HCT116 (cell line): ENCODE data around the gene TRRAP. TPM values are rescaled to one million over a fixed set of nuclear protein-coding genes. Genes with fewer than 3 reads are reported as not detected.

Experiments used
- ATAC-seq: fragments of 200-7000 bp; cut with Tn5 transposase; 2 replicates; pipeline ENCODE4 v1.9.1; 2020; ENCODE audit warnings: mild to moderate bottlenecking, moderate library complexity
- BruUV-seq: library from RNA; stranded (reverse); fragments of 400-500 nt; replicated peaks from 2 replicates; lab custom pipeline; 2021; lab: Mats Ljungman, UMichigan
- CTCF ChIA-PET: fragments of 300-600 bp; sonication (Branson Sonifier 250); formaldehyde crosslinking; loops from one replicate; lab custom pipeline; 2021; ENCODE audit warnings: antibody characterized with exemption; lab: Charles Lee
- POLR2A ChIA-PET: fragments of 300-600, 350-600 bp; sonication (Branson Sonifier 250); formaldehyde crosslinking; loops from one replicate; lab custom pipeline; 2021; ENCODE audit warnings: antibody characterized with exemption; lab: Charles Lee
- RAD21 ChIA-PET, 2 experiments: fragments of 300-600 bp; sonication (Branson Sonifier 250); formaldehyde crosslinking; loops; one replicate each; lab custom pipeline; 2023; ENCODE audit warnings: low total read pairs in 2 of 2; ENCODE audit not compliant: uncharacterized antibody in 2 of 2, unreplicated experiment in 2 of 2, low non-redundant PET in 1 of 2; lab: Charles Lee
- DNase-seq: peaks from one replicate; pipeline ENCODE4 v3.0.0-alpha.2; 2010; ENCODE audit warnings: low read depth, low spot score
- H2AFZ ChIP-seq: fragments of 200-600 bp; shearing (Covaris generic), sonication (generic); 2 replicates; pipeline ENCODE4 v1.6.1; 2017; ENCODE audit warnings: low read depth, mixed run types, mixed read lengths, antibody characterized with exemption, low read length; ENCODE audit not compliant: poor library complexity, severe bottlenecking
- H3K27ac ChIP-seq: 2 replicates; pipeline ENCODE4 v1.5.1; 2012; ENCODE audit warnings: low read depth, low read length
- H3K27me3 ChIP-seq: fragments of 200-600 bp; sonication (generic); 2 replicates; pipeline ENCODE4 v1.6.1; 2016; ENCODE audit warnings: mixed run types, low read length, mixed read lengths; ENCODE audit not compliant: insufficient read depth
- H3K36me3 ChIP-seq, 2 experiments: fragments of 200-500 bp in 1 of 2; fragments of 200-600 bp in 1 of 2; sonication (Bioruptor generic) in 1 of 2; sonication (generic) in 1 of 2; 2 replicates each; pipeline versions ENCODE4 v1.5.1 to v1.6.1; 2014 to 2016; ENCODE audit warnings: low read length in 2 of 2, inconsistent platforms in 1 of 2, mixed read lengths in 1 of 2, mixed run types in 1 of 2; ENCODE audit not compliant: insufficient read depth in 2 of 2, control insufficient read depth in 1 of 2
- H3K4me1 ChIP-seq, 2 experiments: fragments of 200-600 bp in 1 of 2; sonication (generic) in 1 of 2; 2 replicates each; pipeline versions ENCODE4 v1.5.1 to v1.6.1; 2012 to 2017; ENCODE audit warnings: low read length in 2 of 2, inconsistent platforms in 1 of 2, mild to moderate bottlenecking in 1 of 2, mixed read lengths in 1 of 2, mixed run types in 1 of 2, moderate library complexity in 1 of 2; ENCODE audit not compliant: insufficient read depth in 2 of 2, control insufficient read depth in 1 of 2
- H3K4me2 ChIP-seq: fragments of 200-600 bp; sonication (generic); 2 replicates; pipeline ENCODE4 v1.6.1; 2017; ENCODE audit warnings: mixed run types, low read length, mixed read lengths
- H3K4me3 ChIP-seq, 2 experiments: fragments of 200-600 bp in 1 of 2; sonication (generic) in 1 of 2; replicated peaks in 1 of 2; 2 replicates each; pipeline ENCODE4 v1.5.1; 2011 to 2016; ENCODE audit warnings: low read length in 2 of 2, control low read depth in 1 of 2, low read depth in 1 of 2, mild to moderate bottlenecking in 1 of 2, mixed read lengths in 1 of 2, mixed run types in 1 of 2
- H3K79me2 ChIP-seq: fragments of 200-600 bp; sonication (generic); 2 replicates; pipeline ENCODE4 v1.6.1; 2017; ENCODE audit warnings: mild to moderate bottlenecking, mixed run types, low read length, moderate library complexity, mixed read lengths; ENCODE audit not compliant: insufficient read depth
- H3K9ac ChIP-seq: fragments of 200-600 bp; sonication (generic); 2 replicates; pipeline ENCODE4 v1.6.1; 2016; ENCODE audit warnings: low read length, mixed read lengths
- H3K9me2 ChIP-seq: fragments of 200-600 bp; sonication (generic), shearing (Covaris generic); 2 replicates; pipeline ENCODE4 v1.6.1; 2017; ENCODE audit warnings: mixed run types, mild to moderate bottlenecking, moderate library complexity; ENCODE audit not compliant: insufficient read depth
- H3K9me3 ChIP-seq, 2 experiments: fragments of 200-500 bp in 1 of 2; fragments of 200-600 bp in 1 of 2; sonication (Bioruptor generic) in 1 of 2; sonication (generic) in 1 of 2; 2 replicates each; pipeline ENCODE4 v1.6.1; 2014 to 2017; ENCODE audit warnings: low read length in 2 of 2, mixed read lengths in 2 of 2, inconsistent platforms in 1 of 2, low read depth in 1 of 2, mild to moderate bottlenecking in 1 of 2, mixed run types in 1 of 2, moderate library complexity in 1 of 2; ENCODE audit not compliant: control insufficient read depth in 1 of 2, insufficient read depth in 1 of 2
- H4K20me1 ChIP-seq: fragments of 200-600 bp; sonication (generic), shearing (Covaris generic); 2 replicates; pipeline ENCODE4 v1.6.1; 2017; ENCODE audit warnings: mixed run types, mild to moderate bottlenecking, moderate library complexity; ENCODE audit not compliant: insufficient read depth
- ELF1 ChIP-seq: IDR thresholded peaks from 2 replicates; pipeline ENCODE4 v1.6.1; 2012; ENCODE audit warnings: low read depth, borderline replicate concordance
- FOSL1 ChIP-seq: IDR thresholded peaks from 2 replicates; pipeline ENCODE4 v1.6.1; 2012; ENCODE audit warnings: low read depth
- JUND ChIP-seq: IDR thresholded peaks from 2 replicates; pipeline ENCODE4 v1.6.1; 2012
- REST ChIP-seq: IDR thresholded peaks from 2 replicates; pipeline ENCODE4 v1.6.1; 2012; ENCODE audit warnings: low read depth
- SIN3A ChIP-seq: IDR thresholded peaks from 2 replicates; pipeline ENCODE4 v1.6.1; 2012; ENCODE audit warnings: low read depth
- SRF ChIP-seq: IDR thresholded peaks from 2 replicates; pipeline ENCODE4 v1.6.1; 2012; ENCODE audit warnings: low read depth
- YY1 ChIP-seq: IDR thresholded peaks from 2 replicates; pipeline ENCODE4 v1.6.1; 2011; ENCODE audit warnings: low read length, low read depth, moderate library complexity, mild to moderate bottlenecking; ENCODE audit not compliant: insufficient replicate concordance; ENCODE audit errors: extremely low read depth
- intact Hi-C: fragments of 100-400 bp; cut with micrococcal nuclease; formaldehyde crosslinking; loops from 2 replicates; pipeline ENCODE4 v1.10.0; 2022
- total RNA-seq: library from RNA; stranded (reverse); gene quantifications from one replicate; pipeline ENCODE4 v1.2.1, GENCODE V29; 2021; ENCODE audit not compliant: unreplicated experiment
- TF ChIP-seq, protein P1 (sequence below), 3 experiments: fragments of 200-600 bp in 1 of 3; sonication (generic) in 1 of 3; IDR thresholded peaks in 2 of 3; conservative IDR thresholded peaks in 1 of 3; 2 replicates each; pipeline ENCODE4 v1.5.1; 2012 to 2017; ENCODE audit warnings: low read depth in 2 of 3, low read length in 2 of 3, antibody characterized with exemption in 1 of 3, borderline replicate concordance in 1 of 3, control low read depth in 1 of 3, mild to moderate bottlenecking in 1 of 3, mixed read lengths in 1 of 3, mixed run types in 1 of 3, moderate library complexity in 1 of 3; ENCODE audit not compliant: insufficient read depth in 1 of 3

Gene TRRAP
- total RNA-seq, 1 experiment from 2014 or later, result 44.5 TPM

- no peak for TF ChIP-seq REST
Measured at GRCh38 chr7:98877692-98878364, 504 bp upstream of the TRRAP start (continued).

DNA sequence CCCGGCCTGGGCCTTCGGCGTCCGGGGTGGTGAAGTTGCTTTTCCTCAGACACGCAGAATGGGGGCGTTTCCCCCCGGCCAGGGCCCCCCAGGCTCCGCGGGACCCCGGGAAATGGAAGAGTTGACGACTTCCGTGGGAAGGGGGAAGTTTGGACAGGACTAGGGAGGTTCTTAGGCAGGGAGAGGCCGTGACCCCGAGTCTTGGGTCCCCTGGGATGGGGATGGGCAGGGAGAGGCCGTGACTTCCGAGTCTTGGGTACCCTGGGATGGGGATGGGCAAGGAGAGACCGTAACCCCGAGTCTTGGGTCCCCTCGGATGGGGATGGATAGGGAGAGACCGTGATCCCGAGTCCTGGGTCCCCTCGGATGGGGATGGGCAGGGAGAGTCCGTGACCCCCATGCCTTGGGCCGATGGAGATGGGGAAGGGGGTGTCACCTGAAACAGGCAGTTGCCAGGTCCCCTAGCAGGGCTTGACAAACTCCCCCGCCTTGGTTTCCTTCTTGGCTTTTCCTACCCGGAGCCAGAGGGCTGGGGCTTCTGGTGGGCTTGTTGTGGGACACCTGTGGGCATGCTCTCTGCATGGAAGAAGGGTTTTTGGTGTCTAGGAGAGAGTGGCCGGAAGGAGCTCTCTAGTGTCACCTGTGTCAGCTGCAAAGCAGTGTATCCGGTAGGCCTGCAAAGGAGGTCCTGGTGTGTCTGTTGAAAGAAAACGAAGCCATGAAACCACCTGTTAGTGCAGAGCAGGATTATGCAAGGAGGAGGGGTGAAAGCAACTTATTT, 1.1 kb downstream of the TRRAP start:
- TF ChIP-seq, protein P1, sequence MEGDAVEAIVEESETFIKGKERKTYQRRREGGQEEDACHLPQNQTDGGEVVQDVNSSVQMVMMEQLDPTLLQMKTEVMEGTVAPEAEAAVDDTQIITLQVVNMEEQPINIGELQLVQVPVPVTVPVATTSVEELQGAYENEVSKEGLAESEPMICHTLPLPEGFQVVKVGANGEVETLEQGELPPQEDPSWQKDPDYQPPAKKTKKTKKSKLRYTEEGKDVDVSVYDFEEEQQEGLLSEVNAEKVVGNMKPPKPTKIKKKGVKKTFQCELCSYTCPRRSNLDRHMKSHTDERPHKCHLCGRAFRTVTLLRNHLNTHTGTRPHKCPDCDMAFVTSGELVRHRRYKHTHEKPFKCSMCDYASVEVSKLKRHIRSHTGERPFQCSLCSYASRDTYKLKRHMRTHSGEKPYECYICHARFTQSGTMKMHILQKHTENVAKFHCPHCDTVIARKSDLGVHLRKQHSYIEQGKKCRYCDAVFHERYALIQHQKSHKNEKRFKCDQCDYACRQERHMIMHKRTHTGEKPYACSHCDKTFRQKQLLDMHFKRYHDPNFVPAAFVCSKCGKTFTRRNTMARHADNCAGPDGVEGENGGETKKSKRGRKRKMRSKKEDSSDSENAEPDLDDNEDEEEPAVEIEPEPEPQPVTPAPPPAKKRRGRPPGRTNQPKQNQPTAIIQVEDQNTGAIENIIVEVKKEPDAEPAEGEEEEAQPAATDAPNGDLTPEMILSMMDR (IDR thresholded peaks at IDR 0.05 in 2 of 3, conservative IDR thresholded peaks at IDR 0.05 in 1 of 3; ENCODE audit: borderline replicate concordance in 1 of 3, insufficient read depth in 1 of 3, low read depth in 2 of 3, low read length in 2 of 3), result peak; percentile 1 to 53 (median 34); a peak in 4 of 6 replicates
- TF ChIP-seq ELF1, result no peak
- no peak for TF ChIP-seq JUND
- no peak for TF ChIP-seq SIN3A
- no peak for TF ChIP-seq SRF
- peak; percentile 18 for TF ChIP-seq YY1
- no peak for TF ChIP-seq FOSL1
- H4K20me1 ChIP-seq, result no peaks in the 10 kb centered on the region
- no peak overlapping the region for H2AFZ ChIP-seq
- RAD21 ChIA-PET, result no interaction called here
- H3K36me3 ChIP-seq, result peaks cover 26 to 35% of the 10 kb centered on the region in 2 experiments
- peak overlapping the region; percentile 99 for H3K27ac ChIP-seq
- peaks cover 49% of the 10 kb centered on the region for H3K79me2 ChIP-seq
- no peaks in the 10 kb centered on the region for H3K9me3 ChIP-seq
- no peaks in the 10 kb centered on the region for H3K9me2 ChIP-seq
- peak overlapping the region; percentile 78 for H3K4me2 ChIP-seq
- POLR2A ChIA-PET, result interaction anchor here (0.6 to 0.7 kb wide), 2 partner anchors 460 to 1572 kb away, joined by 3 read pairs; no protein-coding TSS in a partner anchor
- DNase-seq, result peak; percentile 27
- CTCF ChIA-PET, result interaction anchor here (0.5 to 1.5 kb wide), 10 partner anchors 8 to 462 kb away, joined by 3 to 6 read pairs (median 3); no protein-coding TSS in a partner anchor
- H3K9ac ChIP-seq, result peak overlapping the region; percentile 94
- ATAC-seq, result peak; percentile 71
- peak overlapping the region; percentile 98 for H3K4me3 ChIP-seq
- peaks cover 7 to 34% of the 10 kb centered on the region in 2 experiments for H3K4me1 ChIP-seq
- intact Hi-C loops, result no loop called here
- no peaks in the 10 kb centered on the region for H3K27me3 ChIP-seq
- no TSS peak for BruUV-seq
